Islet precursor cell (in vitro differentiated cells): Measurements from ENCODE around the gene ZFAND6.
A peak's percentile ranks its signal among the peaks of the same experiment; 100 is the strongest.

ENCODE experiments used
- DNase-seq: peaks from one replicate; pipeline ENCODE4 v3.0.0-alpha.2; 2018

ZFAND6 gene

GRCh38 chr15:80052597-80053304, 6.7 kb upstream of the ZFAND6 start:
- no peak for DNase-seq

- DNase-seq = no peak
These were observed 3.5 kb upstream of the ZFAND6 start for GRCh38 chr15:80055933-80056332.

GRCh38 chr15:80058044-80058443, 1.4 kb upstream of the ZFAND6 start:
- DNase-seq = no peak

- peak; percentile 74 for DNase-seq
These were observed 395 bp downstream of the ZFAND6 start for GRCh38 chr15:80059786-80060355.

GRCh38 chr15:80060356-80061006, 1.0 kb downstream of the ZFAND6 start:
- no peak for DNase-seq

GRCh38 chr15:80061582-80061981, 2.1 kb downstream of the ZFAND6 start:
- no peak for DNase-seq

GRCh38 chr15:80066912-80067311, 7.4 kb downstream of the ZFAND6 start:
- no peak for DNase-seq

- DNase-seq = no peak
These were observed 9.1 kb downstream of the ZFAND6 start for GRCh38 chr15:80068578-80068977.

GRCh38 chr15:80070840-80071239, 11.4 kb downstream of the ZFAND6 start:
- no peak for DNase-seq

GRCh38 chr15:80071652-80072051, 12.2 kb downstream of the ZFAND6 start:
- no peak for DNase-seq

- DNase-seq = peak; percentile 60
These were observed 13.0 kb downstream of the ZFAND6 start for GRCh38 chr15:80072285-80072994.

- DNase-seq = no peak
These were observed 13.7 kb downstream of the ZFAND6 start for GRCh38 chr15:80073197-80073596.

- DNase-seq = no peak
These were observed 17.1 kb downstream of the ZFAND6 start for GRCh38 chr15:80076321-80077318.

GRCh38 chr15:80081390-80081789, 21.9 kb downstream of the ZFAND6 start:
- no peak for DNase-seq

GRCh38 chr15:80087104-80087503, 27.6 kb downstream of the ZFAND6 start:
- DNase-seq = no peak

GRCh38 chr15:80090041-80090440, 30.6 kb downstream of the ZFAND6 start:
- DNase-seq = no peak

- no peak for DNase-seq
These were observed 31.5 kb downstream of the ZFAND6 start for GRCh38 chr15:80090879-80091503.

GRCh38 chr15:80093854-80094418, 34.5 kb downstream of the ZFAND6 start:
- peak; percentile 58 for DNase-seq

- DNase-seq = no peak
These were observed 36.0 kb downstream of the ZFAND6 start for GRCh38 chr15:80095511-80095910.

GRCh38 chr15:80095969-80096368, 36.5 kb downstream of the ZFAND6 start:
- DNase-seq = no peak

GRCh38 chr15:80098341-80098740, 38.9 kb downstream of the ZFAND6 start:
- DNase-seq = no peak

- DNase-seq = no peak
These were observed 39.8 kb downstream of the ZFAND6 start for GRCh38 chr15:80099241-80099640.
